Left lung (tissue), 10 donors: ENCODE measurements around the gene SPATA18. TPM values are rescaled to one million over a fixed set of nuclear protein-coding genes. Genes with fewer than 3 reads are reported as not detected.
"Not testable (repeated sequence)": the region's sequence is repeated elsewhere in the genome, so short reads cannot be mapped to it uniquely, and the experiment has no call there.

Experiments used
- ATAC-seq: fragments of 200-7000 bp; cut with Tn5 transposase; one replicate; pipeline ENCODE4 v1.9.1; 2020; ENCODE audit warnings: moderate library complexity
- DNase-seq, 4 donors: peaks; one replicate each; pipeline ENCODE4 v3.0.0-alpha.2; 2013 to 2020
- H3K27ac ChIP-seq, 2 donors: fragments of 200-600 bp; sonication (generic) in 1 of 2; one replicate each; pipeline versions ENCODE4 v1.5.0 to v1.8.0; 2020 to 2021
- H3K27me3 ChIP-seq, 2 donors: fragments of 200-600 bp; sonication (generic) in 1 of 2; one replicate each; pipeline versions ENCODE4 v1.5.0 to v1.8.0; 2020 to 2021
- H3K36me3 ChIP-seq, 2 donors: fragments of 200-600 bp; sonication (generic) in 1 of 2; one replicate each; pipeline versions ENCODE4 v1.5.0 to v1.8.0; 2020 to 2021
- H3K4me1 ChIP-seq, 2 donors: fragments of 200-600 bp; one replicate each; pipeline ENCODE4 v1.8.0; 2021
- H3K4me3 ChIP-seq, 2 donors: fragments of 200-600 bp; sonication (generic) in 1 of 2; one replicate each; pipeline versions ENCODE4 v1.5.0 to v1.8.0; 2020 to 2021; ENCODE audit warnings: mild to moderate bottlenecking in 1 of 2
- H3K9me3 ChIP-seq, 2 donors: fragments of 200-600 bp; sonication (generic) in 1 of 2; one replicate each; pipeline versions ENCODE4 v1.5.0 to v1.8.0; 2020 to 2021
- intact Hi-C, 2 donors: fragments of 100-400 bp; cut with DNase I; formaldehyde crosslinking; loops; one replicate each; pipeline versions ENCODE4 v1.11.2 to v1.14.2; 2022
- polyA plus RNA-seq, 6 donors: library from polyadenylated mRNA; unstranded; fragments of 120-200 nt; gene quantifications; one replicate each; pipeline ENCODE4 v1.2.1, GENCODE V29; 2013; ENCODE audit not compliant: insufficient read length in 6 of 6
- total RNA-seq, 2 donors: library from RNA; stranded (reverse); fragmentation: NEBNext Ultra II Directional; extraction: Animal tissue kit (Norgen Biotek cat#: 25700); gene quantifications; one replicate each; pipeline ENCODE4 v1.2.1, GENCODE V29; 2021
- TF ChIP-seq, protein P1 (sequence below), 2 donors: fragments of 200-600 bp; sonication (generic) in 1 of 2; IDR thresholded peaks; one replicate each; pipeline versions ENCODE4 v1.5.0 to v1.8.0; 2021; ENCODE audit warnings: antibody characterized with exemption in 2 of 2
- donor health status: DM: no; HTN: yes; CAD: no.
- donor health status: DM: no; HTN: no; CAD: no.

The SPATA18 gene
- total and polyA plus RNA-seq, 8 donors = 1.6 to 23.7 (median 9.3) TPM

DNA sequence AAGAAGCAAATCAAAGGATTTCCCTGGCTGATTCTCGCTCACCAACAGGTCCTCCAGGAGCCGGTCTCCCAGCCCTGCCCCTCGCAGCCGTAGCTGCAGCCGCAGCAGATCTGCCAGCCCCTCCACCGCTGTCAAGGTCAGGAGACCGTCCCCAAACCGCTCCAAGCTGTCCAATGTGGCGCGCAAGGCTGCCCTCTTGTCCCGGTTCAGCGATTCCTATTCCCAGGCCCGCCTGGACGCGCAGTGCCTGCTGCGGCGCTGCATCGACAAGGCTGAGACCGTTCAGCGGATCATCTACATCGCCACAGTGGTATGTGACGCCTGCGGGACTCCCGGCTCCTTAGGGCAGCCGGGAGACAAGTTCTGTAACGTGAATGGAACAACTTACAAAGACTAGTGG, 25.6 kb downstream of the SPATA18 start:
- H3K36me3 ChIP-seq = no peaks in the 10 kb centered on the region
- H3K9me3 ChIP-seq = no peaks in the 10 kb centered on the region
- no peaks in the 10 kb centered on the region for H3K4me1 ChIP-seq
- ATAC-seq (no peak), DNase-seq (peak in 2 of 4 donors; percentile 29 to 73)
- H3K27me3 ChIP-seq = peaks cover 0 to 14% of the 10 kb centered on the region in 2 donors
- H3K4me3 ChIP-seq = no peak overlapping the region
- H3K27ac ChIP-seq = no peak overlapping the region
- intact Hi-C loops = no loop called here
- TF ChIP-seq, protein P1, sequence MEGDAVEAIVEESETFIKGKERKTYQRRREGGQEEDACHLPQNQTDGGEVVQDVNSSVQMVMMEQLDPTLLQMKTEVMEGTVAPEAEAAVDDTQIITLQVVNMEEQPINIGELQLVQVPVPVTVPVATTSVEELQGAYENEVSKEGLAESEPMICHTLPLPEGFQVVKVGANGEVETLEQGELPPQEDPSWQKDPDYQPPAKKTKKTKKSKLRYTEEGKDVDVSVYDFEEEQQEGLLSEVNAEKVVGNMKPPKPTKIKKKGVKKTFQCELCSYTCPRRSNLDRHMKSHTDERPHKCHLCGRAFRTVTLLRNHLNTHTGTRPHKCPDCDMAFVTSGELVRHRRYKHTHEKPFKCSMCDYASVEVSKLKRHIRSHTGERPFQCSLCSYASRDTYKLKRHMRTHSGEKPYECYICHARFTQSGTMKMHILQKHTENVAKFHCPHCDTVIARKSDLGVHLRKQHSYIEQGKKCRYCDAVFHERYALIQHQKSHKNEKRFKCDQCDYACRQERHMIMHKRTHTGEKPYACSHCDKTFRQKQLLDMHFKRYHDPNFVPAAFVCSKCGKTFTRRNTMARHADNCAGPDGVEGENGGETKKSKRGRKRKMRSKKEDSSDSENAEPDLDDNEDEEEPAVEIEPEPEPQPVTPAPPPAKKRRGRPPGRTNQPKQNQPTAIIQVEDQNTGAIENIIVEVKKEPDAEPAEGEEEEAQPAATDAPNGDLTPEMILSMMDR (IDR thresholded peaks at IDR 0.05) = no peak

DNA sequence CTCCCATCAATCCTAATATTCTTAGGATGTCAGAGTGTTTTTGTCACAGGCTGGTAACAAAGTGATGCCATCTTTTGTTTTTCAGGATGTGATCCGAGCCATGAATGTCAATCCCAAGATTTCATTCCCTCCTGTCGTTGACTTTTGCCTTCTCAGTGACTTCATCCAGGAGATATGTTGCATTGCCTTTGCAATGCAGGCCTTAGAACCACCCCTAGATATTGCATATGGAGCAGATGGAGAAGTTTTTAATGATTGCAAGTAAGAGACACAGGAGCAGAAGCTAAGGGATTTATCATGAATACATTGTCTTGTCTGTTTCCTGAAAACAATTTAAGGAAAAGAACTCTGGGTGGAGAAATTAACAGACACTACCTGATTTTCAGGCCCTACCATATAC, 28.6 kb downstream of the SPATA18 start:
- H3K4me3 ChIP-seq = no peak overlapping the region
- no peaks in the 10 kb centered on the region for H3K36me3 ChIP-seq
- no peaks in the 10 kb centered on the region for H3K9me3 ChIP-seq
- no peaks in the 10 kb centered on the region for H3K4me1 ChIP-seq
- H3K27me3 ChIP-seq = peaks cover 0 to 14% of the 10 kb centered on the region in 2 donors
- H3K27ac ChIP-seq = no peak overlapping the region
- intact Hi-C loops = no loop called here
- TF ChIP-seq, protein P1 (IDR thresholded peaks at IDR 0.05) = no peak
- DNase-seq (no peak), ATAC-seq (no peak)

DNA sequence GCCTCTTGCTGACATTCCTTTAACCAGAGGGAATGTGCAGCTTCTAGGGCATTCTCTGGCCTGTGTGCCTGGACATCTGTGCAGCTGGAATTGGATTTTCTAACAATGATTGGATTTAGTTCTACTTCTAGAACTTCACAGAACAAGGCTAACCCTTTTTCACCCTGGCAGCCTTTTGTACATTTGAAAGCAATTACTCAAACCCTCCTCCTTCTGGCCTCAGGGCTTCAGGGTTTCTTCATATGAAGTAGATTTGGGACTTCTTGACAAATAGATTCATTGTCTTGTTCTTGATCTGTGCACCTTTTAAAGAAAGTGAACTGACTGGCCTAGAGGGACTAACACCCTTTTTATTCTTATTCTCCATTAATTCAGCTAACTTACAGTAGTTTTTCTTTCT, 30.1 kb downstream of the SPATA18 start:
- Histone ChIP-seq H3K9me3 (peaks cover 0 to under 1% of the 10 kb centered on the region in 2 donors), H3K4me3 (no peak overlapping the region), H3K36me3 (no peaks in the 10 kb centered on the region), H3K4me1 (no peaks in the 10 kb centered on the region), H3K27me3 (peaks cover 0 to 12% of the 10 kb centered on the region in 2 donors), H3K27ac (no peak overlapping the region)
- intact Hi-C loops = no loop called here
- no peak for ATAC-seq
- TF ChIP-seq, protein P1 (IDR thresholded peaks at IDR 0.05) = no peak
- DNase-seq = no peak

DNA sequence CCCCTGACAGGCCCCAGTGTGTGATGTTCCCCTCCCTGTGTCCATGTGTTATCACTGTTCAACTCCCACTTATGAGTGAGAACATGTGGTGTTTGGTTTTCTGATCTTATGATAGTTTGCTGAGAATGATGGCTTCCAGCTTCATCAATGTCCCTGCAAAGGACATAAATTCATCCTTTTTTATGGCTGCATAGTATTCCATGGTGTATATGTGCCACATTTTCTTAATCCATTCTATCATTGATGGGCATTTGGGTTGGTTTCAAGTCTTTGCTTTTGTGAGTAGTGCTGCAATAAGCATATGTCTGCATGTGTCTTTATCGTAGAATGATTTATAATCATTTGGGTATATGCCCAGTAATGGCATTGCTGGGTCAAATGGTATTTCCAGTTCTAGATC, 35.3 kb downstream of the SPATA18 start:
- H3K27me3 ChIP-seq, ATAC-seq, H3K9me3 ChIP-seq, H3K36me3 ChIP-seq, H3K27ac ChIP-seq, intact Hi-C loops, H3K4me3 ChIP-seq, DNase-seq, H3K4me1 ChIP-seq: not testable (repeated sequence)

DNA sequence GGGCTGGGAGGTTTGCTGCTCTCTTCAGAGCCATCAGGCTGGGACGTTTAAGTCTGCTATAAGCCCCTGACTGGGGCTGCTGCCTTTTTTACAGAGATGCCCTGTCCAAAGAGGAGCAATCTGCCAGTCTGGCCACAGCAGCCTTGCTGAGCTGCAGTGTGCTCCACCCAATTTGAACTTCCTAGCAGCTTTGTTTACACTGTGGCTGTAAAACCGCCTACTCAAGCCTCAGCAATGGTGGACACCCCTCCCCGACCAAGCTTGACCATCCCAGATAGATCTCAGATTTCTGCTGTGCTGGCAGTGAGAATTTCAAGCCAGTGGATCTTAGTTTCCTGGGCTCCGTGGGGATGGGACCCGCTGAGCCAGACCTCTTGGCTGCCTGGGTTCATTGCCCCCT, 40.7 kb downstream of the SPATA18 start:
- H3K27me3 ChIP-seq = peaks cover 0 to 4% of the 10 kb centered on the region in 2 donors
- DNase-seq (no peak), ATAC-seq (no peak)
- no peak overlapping the region for H3K27ac ChIP-seq
- no peaks in the 10 kb centered on the region for H3K9me3 ChIP-seq
- TF ChIP-seq, protein P1 (IDR thresholded peaks at IDR 0.05) = no peak
- H3K4me3 ChIP-seq = no peak overlapping the region
- intact Hi-C loops = no loop called here
- no peaks in the 10 kb centered on the region for H3K36me3 ChIP-seq
- no peaks in the 10 kb centered on the region for H3K4me1 ChIP-seq

DNA sequence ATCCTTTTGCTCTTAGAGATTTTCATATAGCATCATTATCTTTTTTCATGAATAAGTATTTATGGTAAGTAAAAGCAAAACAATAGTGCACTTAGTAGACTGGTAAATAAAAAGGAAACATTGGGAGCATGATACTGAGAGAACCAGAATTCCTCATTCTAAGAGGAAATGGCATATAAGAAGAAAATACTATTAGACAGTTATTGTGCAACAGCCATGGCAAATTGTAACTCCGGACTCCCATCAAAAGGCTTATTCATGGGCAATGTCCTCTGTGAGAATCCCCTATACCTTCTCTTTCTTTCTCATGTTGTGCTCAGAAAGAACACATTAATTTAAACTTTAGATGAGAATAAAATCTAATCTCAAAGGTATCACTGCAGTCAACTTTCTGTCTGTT, 42.4 kb downstream of the SPATA18 start:
- H3K27ac ChIP-seq = no peak overlapping the region
- no peak overlapping the region for H3K4me3 ChIP-seq
- no peak for DNase-seq
- peaks cover 0 to 4% of the 10 kb centered on the region in 2 donors for H3K27me3 ChIP-seq
- no peaks in the 10 kb centered on the region for H3K36me3 ChIP-seq
- H3K9me3 ChIP-seq = no peaks in the 10 kb centered on the region
- H3K4me1 ChIP-seq = no peaks in the 10 kb centered on the region
- intact Hi-C loops = no loop called here
- no peak for ATAC-seq
- TF ChIP-seq, protein P1 (IDR thresholded peaks at IDR 0.05) = no peak
